NT2/D1 (cell line): ENCODE measurements around the gene CRYBB2.

Source experiments
- DNase-seq: peaks from one replicate; pipeline ENCODE4 v3.0.0-alpha.2; 2011; ENCODE audit warnings: low read depth, low spot score
- H3K27me3 ChIP-seq: 2 replicates; pipeline ENCODE4 v1.6.0; 2011; ENCODE audit warnings: mild to moderate bottlenecking; ENCODE audit not compliant: insufficient read length, insufficient read depth
- H3K36me3 ChIP-seq: 2 replicates; pipeline ENCODE4 v1.6.1; 2011; ENCODE audit warnings: mild to moderate bottlenecking, low read length, mixed read lengths; ENCODE audit not compliant: insufficient read depth, insufficient read length
- H3K4me1 ChIP-seq: 2 replicates; pipeline ENCODE4 v1.5.1; 2011; ENCODE audit not compliant: insufficient read depth, insufficient read length
- H3K4me3 ChIP-seq: 2 replicates; pipeline ENCODE4 v1.5.1; 2011; ENCODE audit warnings: low read depth; ENCODE audit not compliant: insufficient read length
- H3K9ac ChIP-seq: 2 replicates; pipeline ENCODE4 v1.6.0; 2011; ENCODE audit warnings: low read depth; ENCODE audit not compliant: insufficient read length
- H3K9me3 ChIP-seq: 2 replicates; pipeline ENCODE4 v1.5.1; 2011; ENCODE audit warnings: mild to moderate bottlenecking, low read length; ENCODE audit not compliant: insufficient read depth
- SUZ12 ChIP-seq: IDR thresholded peaks from 2 replicates; pipeline ENCODE4 v1.6.1; 2011; ENCODE audit not compliant: insufficient read length, insufficient read depth; ENCODE audit errors: extremely low read depth
- YY1 ChIP-seq: IDR thresholded peaks from 2 replicates; pipeline ENCODE4 v1.6.1; 2011; ENCODE audit not compliant: insufficient read length, insufficient read depth
- ZNF274 ChIP-seq: IDR thresholded peaks from 2 replicates; pipeline ENCODE4 v1.6.1; 2011; ENCODE audit warnings: mild to moderate bottlenecking, low read depth, low read length

Gene CRYBB2

DNA sequence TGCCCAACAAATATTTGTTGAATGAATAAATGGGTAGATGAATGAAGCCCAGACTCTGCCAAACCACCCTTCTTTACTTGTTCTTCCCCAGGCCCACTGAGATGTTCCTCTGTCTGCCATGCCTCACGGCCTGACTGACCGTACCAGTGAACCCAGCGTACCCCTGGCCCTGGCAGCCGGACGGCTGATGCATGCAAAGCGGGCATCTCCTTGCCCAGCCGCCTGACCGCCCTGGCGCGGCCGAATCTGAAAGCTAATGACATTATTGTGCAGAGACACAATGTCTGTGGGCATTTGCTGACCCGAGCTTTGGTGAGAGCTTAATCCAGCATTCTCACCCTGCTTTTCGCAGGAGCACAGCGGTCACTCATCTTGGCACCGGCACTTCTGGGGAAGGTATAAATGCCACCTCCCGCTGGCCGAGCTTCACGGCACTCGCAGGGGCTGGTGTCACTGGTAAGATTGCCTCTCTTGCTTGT lies at the start of gene CRYBB2:
Gene CRYBB2 (plus strand): TSS at position 429 of the 479 bp plus-strand sequence. CDS start 1,791 bp downstream, outside the sequence.
- Histone ChIP-seq H3K9me3 (no peaks in the 10 kb centered on the region), H3K27me3 (peaks cover 5% of the 10 kb centered on the region), H3K9ac (no peak within 1 kb of the TSS), H3K36me3 (no peaks in the 10 kb centered on the region), H3K4me3 (no peak within 1 kb of the TSS), H3K4me1 (no peaks in the 10 kb centered on the region)
- TF ChIP-seq YY1 (no peak), ZNF274 (no peak), SUZ12 (no peak)
- DNase-seq = no peak

DNA sequence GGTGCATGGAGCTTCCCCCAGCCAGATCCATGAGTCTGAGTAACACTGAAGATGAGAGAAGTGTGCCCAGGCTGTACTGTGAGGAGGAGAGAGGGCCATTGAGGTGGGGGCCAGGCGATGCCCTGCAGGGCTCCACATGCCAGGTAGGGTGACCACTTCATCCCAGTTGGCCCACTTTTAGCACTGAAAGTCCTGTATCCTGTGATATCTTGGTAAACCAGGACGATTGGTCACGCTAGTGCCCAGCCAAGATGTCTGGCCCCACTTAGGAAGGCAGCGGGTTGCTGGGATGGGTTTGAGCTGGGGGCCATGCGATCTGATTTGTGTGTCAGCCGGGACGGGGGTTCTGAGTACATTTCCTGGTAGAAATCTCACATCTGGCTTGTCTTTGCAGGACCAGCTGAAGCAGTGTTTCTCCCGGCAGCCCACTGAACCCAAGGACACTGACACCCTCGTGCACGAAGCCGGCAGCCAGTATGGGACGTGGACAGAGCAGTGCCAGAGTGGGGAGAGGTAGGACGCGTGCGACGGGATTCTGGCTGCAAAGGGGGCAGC lies 48.9 kb upstream of the CRYBB2 start:
- H3K27me3 ChIP-seq = no peaks in the 10 kb centered on the region
- peaks cover 10% of the 10 kb centered on the region for H3K4me1 ChIP-seq
- no peak overlapping the region for H3K9ac ChIP-seq
- H3K4me3 ChIP-seq = no peak overlapping the region
- no peak for TF ChIP-seq YY1
- DNase-seq = no peak
- peaks cover 25% of the 10 kb centered on the region for H3K36me3 ChIP-seq
- H3K9me3 ChIP-seq = no peaks in the 10 kb centered on the region

DNA sequence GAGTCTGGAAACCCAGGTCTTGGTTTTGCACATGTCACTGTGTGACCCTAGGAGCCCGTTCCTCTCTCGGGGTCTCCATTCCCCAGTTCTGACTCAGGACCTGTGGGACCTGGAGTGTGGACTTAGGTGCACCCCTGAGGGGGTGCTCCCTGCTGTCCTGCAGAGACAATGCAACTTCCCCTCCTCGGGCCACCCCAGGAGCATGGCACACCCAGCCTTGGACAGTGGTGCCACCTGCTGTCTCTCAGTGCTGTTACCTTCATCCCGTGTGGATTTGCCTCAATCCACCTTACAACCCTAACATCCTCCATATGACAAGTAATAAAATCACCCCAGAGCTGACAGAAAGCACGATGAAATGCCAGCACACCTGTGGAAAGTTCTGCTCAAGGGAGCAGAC lies 47.3 kb upstream of the CRYBB2 start:
- no peak for TF ChIP-seq SUZ12
- no peak for TF ChIP-seq YY1
- TF ChIP-seq ZNF274 = no peak
- Histone ChIP-seq H3K36me3 (peaks cover 40% of the 10 kb centered on the region), H3K27me3 (no peaks in the 10 kb centered on the region), H3K9me3 (no peaks in the 10 kb centered on the region), H3K4me1 (peaks cover 4% of the 10 kb centered on the region), H3K4me3 (no peak overlapping the region), H3K9ac (no peak overlapping the region)
- no peak for DNase-seq

DNA sequence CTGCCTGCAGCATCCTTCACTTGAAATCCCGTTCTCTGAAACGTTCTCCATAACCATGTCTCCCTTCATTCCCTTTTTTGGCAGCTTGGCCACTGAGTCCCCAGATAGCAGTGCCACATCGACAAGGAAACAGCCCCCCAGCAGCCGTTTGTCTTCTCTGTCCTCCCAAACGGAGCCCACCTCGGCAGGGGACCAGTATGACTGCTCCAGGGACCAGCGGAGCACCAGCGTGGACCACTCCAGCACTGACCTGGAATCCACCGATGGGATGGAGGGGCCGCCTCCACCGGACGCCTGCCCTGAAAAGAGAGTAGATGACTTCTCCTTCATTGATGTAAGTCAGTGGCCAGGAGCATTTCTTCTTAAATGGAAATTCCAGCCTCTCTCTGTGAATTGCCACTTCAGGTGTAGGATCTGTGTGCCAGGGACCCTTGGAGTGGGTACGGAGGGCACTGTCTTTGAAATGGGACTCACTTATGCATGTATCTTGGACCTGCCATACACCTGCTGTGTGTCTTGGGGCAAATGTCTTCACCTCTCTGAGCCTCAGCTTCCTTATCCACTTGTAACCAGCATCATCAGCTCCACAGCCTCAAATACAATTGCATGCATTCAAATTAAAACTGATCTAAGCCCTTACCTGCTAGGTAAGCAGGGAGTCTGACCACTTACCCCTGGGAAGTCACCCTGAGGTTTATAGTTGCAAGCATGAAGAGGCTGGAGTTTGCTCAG lies 45.1 kb upstream of the CRYBB2 start:
- Histone ChIP-seq H3K4me3 (no peak overlapping the region), H3K4me1 (peaks cover 4% of the 10 kb centered on the region), H3K9ac (no peak overlapping the region), H3K9me3 (no peaks in the 10 kb centered on the region), H3K36me3 (peaks cover 47% of the 10 kb centered on the region), H3K27me3 (no peaks in the 10 kb centered on the region)
- no peak for TF ChIP-seq YY1
- no peak for TF ChIP-seq SUZ12
- no peak for TF ChIP-seq ZNF274
- DNase-seq = no peak

GRCh38 chr22:25174888-25175411 lies 44.5 kb upstream of the CRYBB2 start:
- Histone ChIP-seq H3K4me1 (peaks cover 4% of the 10 kb centered on the region), H3K27me3 (no peaks in the 10 kb centered on the region), H3K9me3 (no peaks in the 10 kb centered on the region), H3K9ac (no peak overlapping the region), H3K4me3 (no peak overlapping the region), H3K36me3 (peaks cover 49% of the 10 kb centered on the region)
- TF ChIP-seq SUZ12 (no peak), YY1 (no peak), ZNF274 (no peak)
- DNase-seq = no peak

GRCh38 chr22:25176175-25176574 lies 43.3 kb upstream of the CRYBB2 start:
- H3K9ac ChIP-seq = no peak overlapping the region
- no peaks in the 10 kb centered on the region for H3K27me3 ChIP-seq
- H3K4me3 ChIP-seq = no peak overlapping the region
- no peak for TF ChIP-seq ZNF274
- H3K4me1 ChIP-seq = peaks cover 4% of the 10 kb centered on the region
- no peak for DNase-seq
- peaks cover 46% of the 10 kb centered on the region for H3K36me3 ChIP-seq
- H3K9me3 ChIP-seq = no peaks in the 10 kb centered on the region

GRCh38 chr22:25176799-25177198 lies 42.6 kb upstream of the CRYBB2 start:
- no peak overlapping the region for H3K9ac ChIP-seq
- peaks cover 51% of the 10 kb centered on the region for H3K36me3 ChIP-seq
- H3K27me3 ChIP-seq = no peaks in the 10 kb centered on the region
- H3K4me3 ChIP-seq = no peak overlapping the region
- H3K9me3 ChIP-seq = no peaks in the 10 kb centered on the region
- peaks cover 4% of the 10 kb centered on the region for H3K4me1 ChIP-seq
- DNase-seq = no peak
- TF ChIP-seq YY1 = no peak
- TF ChIP-seq SUZ12 = no peak
- TF ChIP-seq ZNF274 = no peak
